Stimulated activated CD4-positive, alpha-beta T cell treated with anti-CD3 and anti-CD28 coated beads, TNF-alpha, amount 100 ng/mL, for 24 hours (primary cell): ENCODE results near the gene MORC2.

Experiments used
- DNase-seq, 3 experiments: peaks; one replicate each; pipeline ENCODE4 v3.0.0-alpha.2; 2020; ENCODE audit warnings: low read depth in 3 of 3

MORC2 gene

GRCh38 chr22:30889268-30889995 is 79.1 kb downstream of the MORC2 start:
- DNase-seq: no peak

- DNase-seq: no peak
Observed at GRCh38 chr22:30887861-30888260, 80.7 kb downstream of the MORC2 start.

- DNase-seq: no peak
Observed at GRCh38 chr22:30887453-30887852, 81.1 kb downstream of the MORC2 start.

GRCh38 chr22:30885591-30885990 is 83.0 kb downstream of the MORC2 start:
- no peak for DNase-seq

- DNase-seq: no peak
Observed at GRCh38 chr22:30885001-30885366, 83.6 kb downstream of the MORC2 start.

- no peak for DNase-seq
Observed at GRCh38 chr22:30884211-30885000, 84.2 kb downstream of the MORC2 start.

GRCh38 chr22:30883586-30884145 is 84.9 kb downstream of the MORC2 start:
- DNase-seq: no peak

GRCh38 chr22:30882974-30883533 is 85.5 kb downstream of the MORC2 start:
- DNase-seq: no peak

- DNase-seq: no peak
Observed at GRCh38 chr22:30882184-30882717, 86.3 kb downstream of the MORC2 start.

- DNase-seq: no peak
Observed at GRCh38 chr22:30881361-30882183, 87.0 kb downstream of the MORC2 start.

- DNase-seq: no peak
Observed at GRCh38 chr22:30880847-30881246, 87.7 kb downstream of the MORC2 start.

GRCh38 chr22:30880181-30880601 is 88.4 kb downstream of the MORC2 start:
- no peak for DNase-seq

GRCh38 chr22:30879415-30879797 is 89.2 kb downstream of the MORC2 start:
- DNase-seq: no peak

GRCh38 chr22:30878516-30879414 is 89.8 kb downstream of the MORC2 start:
- no peak for DNase-seq

- DNase-seq: no peak
Observed at GRCh38 chr22:30877662-30878515, 90.7 kb downstream of the MORC2 start.

- no peak for DNase-seq
Observed at GRCh38 chr22:30876915-30877553, 91.5 kb downstream of the MORC2 start.

GRCh38 chr22:30876221-30876751 is 92.3 kb downstream of the MORC2 start:
- DNase-seq: no peak

GRCh38 chr22:30875481-30876215 is 92.9 kb downstream of the MORC2 start:
- DNase-seq: no peak
